Dedifferentiated amniotic fluid mesenchymal stem cell (primary cell): ENCODE measurements around the gene TMEM178B.

Source experiments
- DNase-seq: peaks from one replicate; pipeline ENCODE4 v3.0.0-alpha.2; 2016; ENCODE audit errors: extremely low spot score

The TMEM178B gene

GRCh38 chr7:141525973-141526514 is 452.2 kb downstream of the TMEM178B start:
- DNase-seq, result no peak

GRCh38 chr7:141527076-141527475 is 453.2 kb downstream of the TMEM178B start:
- DNase-seq, result no peak

GRCh38 chr7:141528399-141528798 is 454.5 kb downstream of the TMEM178B start:
- DNase-seq, result no peak
